Measurements from ENCODE around the gene SLCO4A1.

SLCO4A1 gene

GRCh38 chr20:62706857-62707256, 64.6 kb downstream of the SLCO4A1 start:
- H3K4me3 ChIP-seq (ENCODE audit: low read length) = no peak overlapping the region
- TF ChIP-seq CTCF (IDR thresholded peaks at IDR 0.05; ENCODE audit: insufficient read depth, low read depth, low read length, missing control alignments) = no peak
- DNase-seq (ENCODE audit: low read depth) = no peak

- no peak for DNase-seq (ENCODE audit: low read depth)
- no peak overlapping the region for H3K4me3 ChIP-seq (ENCODE audit: low read length)
- no peak for TF ChIP-seq CTCF (IDR thresholded peaks at IDR 0.05; ENCODE audit: insufficient read depth, low read depth, low read length, missing control alignments)
Observed at GRCh38 chr20:62707276-62707920, 65.1 kb downstream of the SLCO4A1 start.

- peak; percentile 11 for DNase-seq (ENCODE audit: low read depth)
- no peak overlapping the region for H3K4me3 ChIP-seq (ENCODE audit: low read length)
- TF ChIP-seq CTCF (IDR thresholded peaks at IDR 0.05; ENCODE audit: insufficient read depth, low read depth, low read length, missing control alignments) = peak; percentile 46
Observed at GRCh38 chr20:62707921-62708521, 65.7 kb downstream of the SLCO4A1 start.

- DNase-seq (ENCODE audit: low read depth) = peak; percentile 17
- TF ChIP-seq CTCF (IDR thresholded peaks at IDR 0.05; ENCODE audit: insufficient read depth, low read depth, low read length, missing control alignments) = no peak
- H3K4me3 ChIP-seq (ENCODE audit: low read length) = no peak within 1 kb of the TSS
Observed at GRCh38 chr20:62708591-62709536, 66.6 kb downstream of the SLCO4A1 start, which contains the start of gene NTSR1. Gene NTSR1 (plus strand): TSS chr20:62708836. CDS start chr20:62709208, 372 bp downstream.

GRCh38 chr20:62709537-62709905, 67.2 kb downstream of the SLCO4A1 start:
- no peak overlapping the region for H3K4me3 ChIP-seq (ENCODE audit: low read length)
- no peak for TF ChIP-seq CTCF (IDR thresholded peaks at IDR 0.05; ENCODE audit: insufficient read depth, low read depth, low read length, missing control alignments)
- DNase-seq (ENCODE audit: low read depth) = no peak

- no peak for TF ChIP-seq CTCF (IDR thresholded peaks at IDR 0.05; ENCODE audit: insufficient read depth, low read depth, low read length, missing control alignments)
- no peak for DNase-seq (ENCODE audit: low read depth)
- H3K4me3 ChIP-seq (ENCODE audit: low read length) = no peak overlapping the region
Observed at GRCh38 chr20:62710221-62710885, 68.0 kb downstream of the SLCO4A1 start.

Data from epithelial cell of esophagus (primary cell).